GM12874 (cell line): ENCODE measurements around the gene SDSL.

Source experiments
- TF ChIP-seq, protein P1 (sequence below): IDR thresholded peaks from 2 replicates; pipeline ENCODE4 v1.5.1; 2011; ENCODE audit warnings: low read depth, mild to moderate bottlenecking, control low read depth, low read length, moderate library complexity; ENCODE audit not compliant: insufficient read depth

SDSL gene

DNA sequence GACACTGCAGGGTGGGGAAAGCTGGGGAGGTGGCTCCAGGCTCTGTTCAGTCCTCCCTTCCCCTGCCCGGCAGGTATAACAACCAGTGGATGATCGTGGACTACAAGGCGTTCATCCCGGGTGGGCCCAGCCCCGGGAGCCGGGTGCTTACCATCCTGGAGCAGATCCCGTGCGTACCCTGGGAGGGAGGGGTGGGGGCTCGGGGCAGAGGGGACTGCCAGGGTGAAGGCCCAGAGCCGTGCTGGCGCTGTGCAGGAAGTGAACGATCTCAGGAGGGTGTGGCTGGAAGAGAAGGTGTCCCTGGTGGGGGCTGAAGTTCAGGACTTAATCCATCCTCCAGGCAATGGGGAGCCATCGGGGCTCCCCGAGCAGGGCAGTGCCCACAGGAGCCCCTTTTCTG, 37.4 kb upstream of the SDSL start:
- TF ChIP-seq, protein P1, sequence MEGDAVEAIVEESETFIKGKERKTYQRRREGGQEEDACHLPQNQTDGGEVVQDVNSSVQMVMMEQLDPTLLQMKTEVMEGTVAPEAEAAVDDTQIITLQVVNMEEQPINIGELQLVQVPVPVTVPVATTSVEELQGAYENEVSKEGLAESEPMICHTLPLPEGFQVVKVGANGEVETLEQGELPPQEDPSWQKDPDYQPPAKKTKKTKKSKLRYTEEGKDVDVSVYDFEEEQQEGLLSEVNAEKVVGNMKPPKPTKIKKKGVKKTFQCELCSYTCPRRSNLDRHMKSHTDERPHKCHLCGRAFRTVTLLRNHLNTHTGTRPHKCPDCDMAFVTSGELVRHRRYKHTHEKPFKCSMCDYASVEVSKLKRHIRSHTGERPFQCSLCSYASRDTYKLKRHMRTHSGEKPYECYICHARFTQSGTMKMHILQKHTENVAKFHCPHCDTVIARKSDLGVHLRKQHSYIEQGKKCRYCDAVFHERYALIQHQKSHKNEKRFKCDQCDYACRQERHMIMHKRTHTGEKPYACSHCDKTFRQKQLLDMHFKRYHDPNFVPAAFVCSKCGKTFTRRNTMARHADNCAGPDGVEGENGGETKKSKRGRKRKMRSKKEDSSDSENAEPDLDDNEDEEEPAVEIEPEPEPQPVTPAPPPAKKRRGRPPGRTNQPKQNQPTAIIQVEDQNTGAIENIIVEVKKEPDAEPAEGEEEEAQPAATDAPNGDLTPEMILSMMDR, result no peak

DNA sequence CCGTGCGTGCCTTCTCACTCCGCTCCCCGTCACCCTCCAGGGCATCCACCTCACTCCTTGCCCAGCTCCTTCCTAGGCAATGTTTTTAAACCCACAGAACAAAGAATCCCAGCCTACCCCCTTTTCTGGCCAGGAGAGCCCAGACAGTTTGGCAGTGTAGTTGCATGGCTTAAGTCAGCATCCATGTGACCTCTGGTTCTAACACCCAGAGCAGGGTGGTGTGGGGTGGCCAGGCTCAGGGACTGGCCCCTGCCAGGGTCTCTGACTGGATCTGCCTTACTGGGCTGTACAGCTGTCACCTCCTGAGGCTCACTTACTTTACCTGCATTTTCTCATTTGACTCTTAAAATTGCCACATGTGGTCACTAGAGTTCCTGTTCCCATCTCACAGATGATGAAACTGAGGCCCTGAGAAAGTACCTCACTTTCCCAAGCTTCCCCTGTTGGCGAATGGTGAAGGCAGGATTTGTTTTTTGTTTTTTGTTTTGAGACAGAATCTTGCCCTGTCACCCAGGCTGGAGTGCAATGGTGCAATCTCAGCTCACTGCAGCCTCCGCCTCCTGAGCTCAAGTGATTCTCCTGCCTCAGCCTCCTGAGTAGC, 36.8 kb upstream of the SDSL start:
- TF ChIP-seq, protein P1, result no peak

DNA sequence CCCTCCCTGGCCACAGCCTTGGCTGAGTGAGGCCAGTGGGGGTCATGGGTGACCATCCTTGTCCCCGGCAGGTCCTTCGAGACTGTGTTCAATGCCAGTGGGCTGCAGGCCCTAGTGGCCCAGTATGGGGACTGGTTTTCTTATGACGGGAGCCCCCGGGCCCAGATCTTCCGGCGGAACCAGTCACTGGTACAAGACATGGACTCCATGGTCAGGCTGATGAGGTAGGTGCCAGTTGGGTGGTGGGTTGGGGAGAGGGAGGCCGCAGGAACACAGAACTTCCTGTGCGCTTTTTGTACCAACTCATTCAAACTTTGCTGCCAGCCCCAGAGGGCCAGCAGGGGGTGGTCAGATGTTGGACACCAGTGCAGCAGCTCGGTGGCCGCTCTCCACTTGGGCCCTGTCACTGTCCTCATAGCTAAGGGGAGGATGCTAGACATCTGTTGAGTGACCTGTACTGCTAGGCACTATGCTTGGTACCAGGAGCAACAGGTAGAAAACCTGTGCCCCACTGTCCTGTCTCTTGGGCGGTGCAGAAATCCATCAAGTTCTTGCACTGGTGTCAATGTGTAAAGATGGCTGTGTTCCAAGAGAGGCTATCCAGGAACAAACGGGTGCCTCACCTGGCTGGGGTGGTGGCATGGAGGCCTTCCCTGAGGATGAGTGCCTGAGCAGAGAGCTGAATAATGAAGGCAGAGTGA, 35.2 kb upstream of the SDSL start:
- TF ChIP-seq, protein P1, result no peak

DNA sequence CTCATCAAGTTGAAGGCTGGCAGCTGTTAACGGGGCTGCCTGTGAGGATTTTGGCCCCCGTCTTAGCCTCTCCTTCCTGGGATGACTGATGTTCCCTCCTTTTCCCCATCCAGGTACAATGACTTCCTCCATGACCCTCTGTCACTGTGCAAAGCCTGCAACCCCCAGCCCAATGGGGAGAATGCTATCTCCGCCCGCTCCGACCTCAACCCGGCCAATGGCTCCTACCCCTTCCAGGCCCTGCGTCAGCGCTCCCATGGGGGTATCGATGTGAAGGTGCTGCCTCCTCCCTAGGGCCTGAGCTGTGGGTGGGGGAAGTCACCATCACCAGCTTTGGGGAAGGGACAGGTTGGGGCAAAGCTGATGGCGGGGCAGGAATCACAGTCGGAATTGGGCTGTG, 34.5 kb upstream of the SDSL start:
- TF ChIP-seq, protein P1, result no peak

DNA sequence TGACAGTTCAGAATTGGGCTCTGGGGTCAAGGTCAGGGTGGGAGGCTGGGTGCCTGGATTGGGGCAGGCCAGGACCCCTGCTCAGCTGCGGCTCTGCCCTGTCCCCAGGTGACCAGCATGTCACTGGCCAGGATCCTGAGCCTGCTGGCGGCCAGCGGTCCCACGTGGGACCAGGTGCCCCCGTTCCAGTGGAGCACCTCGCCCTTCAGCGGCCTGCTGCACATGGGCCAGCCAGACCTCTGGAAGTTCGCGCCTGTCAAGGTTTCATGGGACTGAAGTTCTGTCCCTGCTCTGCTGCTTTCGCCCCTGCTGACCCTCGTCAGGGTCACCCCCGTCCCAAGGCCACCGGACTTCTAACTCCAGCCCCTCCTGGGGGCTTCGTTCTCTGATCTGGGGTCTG, 33.8 kb upstream of the SDSL start:
- TF ChIP-seq, protein P1, result no peak

DNA sequence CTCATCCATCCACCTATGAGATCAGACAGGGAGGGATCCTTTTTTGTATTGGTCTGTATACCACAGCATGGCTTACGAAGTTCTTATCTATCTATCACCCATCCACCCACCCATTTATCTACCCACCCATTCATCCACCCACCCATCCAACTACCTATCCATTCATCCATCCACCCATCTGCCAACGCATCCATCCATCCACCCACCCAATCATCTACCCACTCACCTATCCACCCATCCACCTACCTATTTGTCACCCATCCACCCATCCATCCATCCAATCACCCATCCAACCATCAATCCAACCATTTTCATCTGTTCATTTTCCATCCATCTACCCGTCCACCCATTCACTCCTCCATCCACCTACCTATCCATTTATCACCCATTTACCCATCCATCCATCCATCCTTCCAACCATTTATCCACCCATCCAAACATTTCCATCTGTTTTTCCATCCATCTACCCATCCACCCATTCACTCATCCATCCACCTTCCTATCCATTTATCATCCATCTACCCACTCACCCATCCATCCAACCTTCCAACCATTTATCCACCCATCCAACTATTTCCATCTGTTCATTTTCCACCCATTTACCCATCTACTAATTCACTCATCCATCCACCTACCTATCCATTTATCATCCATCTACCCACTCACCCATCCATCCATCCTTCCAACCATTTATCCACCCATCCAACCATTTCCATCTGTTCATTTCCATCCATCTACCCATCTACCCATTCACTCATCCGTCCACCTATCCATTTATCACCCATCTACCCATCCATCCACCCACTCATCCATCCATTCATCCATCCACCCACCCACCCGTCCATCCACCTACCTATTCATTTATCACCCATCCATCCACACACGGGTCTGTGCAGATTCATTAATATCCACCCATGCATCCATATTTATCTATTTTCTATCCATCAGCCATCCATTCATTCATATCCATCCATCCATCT, 31.8 kb upstream of the SDSL start:
- TF ChIP-seq, protein P1, result no peak

DNA sequence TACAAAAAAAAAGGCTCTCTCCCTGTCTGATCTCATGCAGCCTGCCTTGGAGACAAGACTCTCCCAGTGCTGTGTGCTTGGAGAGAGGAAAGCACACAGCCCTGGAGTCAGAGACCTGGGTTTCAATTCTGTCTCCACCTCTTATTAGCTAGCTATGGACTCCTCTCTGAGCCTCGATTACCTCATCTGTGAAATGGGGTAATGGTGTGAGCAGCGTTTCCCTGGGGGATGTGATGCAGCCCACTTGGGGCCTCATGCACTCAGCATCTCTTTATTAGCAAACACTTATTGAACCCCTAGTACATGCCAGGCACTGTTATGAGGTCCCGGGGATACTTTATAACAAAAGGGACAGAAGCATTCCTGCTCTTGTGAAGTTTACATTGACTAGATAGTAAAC, 31.0 kb upstream of the SDSL start:
- TF ChIP-seq, protein P1, result no peak
